Stimulated activated CD4-positive, alpha-beta T cell treated with anti-CD3 and anti-CD28 coated beads, Interleukin-2, amount 100 ng/mL, for 24 hours (primary cell): Measurements from ENCODE around the gene DRAM2.

ENCODE experiments used
- DNase-seq, 2 donors: peaks; one replicate each; pipeline ENCODE4 v3.0.0-alpha.2; 2020

Gene DRAM2

DNA sequence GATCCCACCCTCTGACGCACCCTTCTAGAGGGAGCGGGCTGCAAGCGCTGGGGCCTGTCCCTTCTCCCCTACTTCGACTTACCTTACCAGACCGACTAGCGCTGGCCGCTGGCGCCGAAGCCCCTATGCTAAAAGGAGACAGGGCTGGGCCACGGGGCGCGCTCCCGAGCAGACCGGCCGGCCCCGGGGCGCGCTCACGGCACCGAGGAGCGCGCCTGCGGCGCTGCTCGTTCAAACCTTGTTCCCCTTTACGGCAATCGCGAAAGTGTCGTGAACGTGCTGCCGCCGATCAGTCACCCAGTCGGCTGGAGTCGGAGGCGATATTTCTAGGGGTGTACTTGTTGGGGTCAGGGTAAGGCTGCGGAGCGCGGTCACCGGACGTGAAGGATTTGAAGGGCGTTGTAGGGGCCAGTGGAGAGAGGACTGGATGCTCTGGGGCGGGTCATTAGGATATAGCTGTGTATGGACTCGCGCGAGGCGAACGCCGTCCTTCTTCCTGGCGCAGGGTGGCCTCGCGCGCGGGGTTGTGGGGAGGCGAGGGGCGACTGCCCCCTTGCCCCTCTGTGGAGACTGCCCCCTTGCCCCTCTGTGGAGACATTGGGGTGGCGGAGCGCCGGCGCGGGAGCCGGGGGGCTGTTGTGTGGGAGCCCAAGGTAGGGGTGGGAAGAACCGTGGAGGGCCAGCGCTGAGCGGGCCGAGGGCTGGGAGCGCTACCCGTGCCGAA lies at the start of gene DRAM2, which contains the start of gene CEPT1:
TSS of gene DRAM2 (minus strand) at position 138 of the 724 bp plus-strand sequence. CDS start 8,539 bp downstream, outside the sequence.
TSS of gene CEPT1 (plus strand) at position 268 of the 724 bp plus-strand sequence. CDS start 7,492 bp downstream, outside the sequence.
- peak; percentile 93 to 96 for DNase-seq

DNA sequence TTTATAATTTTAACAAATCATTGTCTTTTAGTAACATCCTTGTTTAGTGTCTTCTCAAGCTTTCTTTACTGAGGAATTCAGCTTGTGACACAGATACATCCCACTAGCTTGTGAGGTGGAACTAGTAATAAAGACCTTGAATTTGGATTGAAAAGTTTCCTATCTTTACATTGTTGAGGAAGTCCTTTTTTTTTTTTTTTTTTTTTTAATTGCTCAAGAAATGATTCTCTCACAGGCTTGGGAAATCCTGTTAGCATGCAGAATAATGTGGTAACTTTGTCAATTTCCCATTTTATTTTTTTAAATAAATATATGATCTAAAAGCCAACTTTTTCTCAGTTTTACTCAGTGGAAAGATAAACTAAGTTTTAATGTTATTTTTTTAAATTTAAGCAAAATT lies 44.8 kb upstream of the DRAM2 start:
- DNase-seq = no peak

DNA sequence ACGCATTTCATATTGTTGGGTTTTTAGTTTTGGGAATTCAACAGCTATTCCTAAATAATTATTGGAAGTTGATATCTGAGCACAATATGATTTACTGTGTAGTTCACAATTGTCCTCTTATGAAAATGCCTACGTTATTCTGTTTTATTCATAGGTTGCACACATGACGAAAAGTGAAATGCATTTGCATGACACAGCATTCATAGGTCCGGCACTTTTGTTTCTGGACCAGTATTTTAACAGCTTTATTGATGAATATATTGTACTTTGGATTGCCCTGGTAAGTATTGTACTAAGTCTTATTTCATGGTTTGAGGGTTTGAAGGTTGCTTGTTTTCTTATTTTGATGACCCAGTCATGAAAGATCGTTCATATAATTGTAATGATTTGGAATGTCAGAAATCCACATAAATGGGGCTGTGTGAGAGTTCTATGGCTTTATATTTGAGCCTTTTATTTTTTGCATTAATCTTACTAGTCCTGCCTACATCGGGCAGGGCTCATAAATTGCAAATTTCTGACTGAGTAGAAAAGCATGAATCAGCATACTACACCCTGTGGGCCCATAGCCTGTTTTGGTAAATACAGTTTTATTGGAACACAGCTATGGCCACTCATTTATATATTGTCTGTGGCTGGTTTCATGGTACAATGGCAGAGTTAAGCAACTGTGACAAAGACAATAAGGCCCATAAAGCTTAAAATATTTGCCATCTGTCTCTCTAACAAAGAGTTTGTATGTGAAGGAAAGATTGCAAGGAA lies 43.6 kb upstream of the DRAM2 start:
- no peak for DNase-seq

DNA sequence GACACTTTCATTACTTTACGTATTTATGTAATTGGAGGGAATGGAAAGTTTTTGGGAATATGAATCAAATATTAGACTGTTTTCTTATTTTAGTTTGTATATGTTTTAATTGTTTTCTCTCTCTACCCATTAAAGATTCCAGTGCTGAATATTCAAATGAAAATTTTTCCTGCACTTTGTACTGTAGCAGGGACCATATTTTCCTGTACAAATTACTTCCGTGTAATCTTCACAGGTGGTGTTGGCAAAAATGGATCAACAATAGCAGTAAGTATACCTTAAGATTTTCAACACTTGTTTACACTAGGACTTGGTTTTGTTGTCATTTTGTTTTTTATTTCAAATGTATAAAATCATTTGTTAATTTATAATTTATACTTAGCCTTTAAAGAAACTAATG lies 42.2 kb upstream of the DRAM2 start:
- no peak for DNase-seq

DNA sequence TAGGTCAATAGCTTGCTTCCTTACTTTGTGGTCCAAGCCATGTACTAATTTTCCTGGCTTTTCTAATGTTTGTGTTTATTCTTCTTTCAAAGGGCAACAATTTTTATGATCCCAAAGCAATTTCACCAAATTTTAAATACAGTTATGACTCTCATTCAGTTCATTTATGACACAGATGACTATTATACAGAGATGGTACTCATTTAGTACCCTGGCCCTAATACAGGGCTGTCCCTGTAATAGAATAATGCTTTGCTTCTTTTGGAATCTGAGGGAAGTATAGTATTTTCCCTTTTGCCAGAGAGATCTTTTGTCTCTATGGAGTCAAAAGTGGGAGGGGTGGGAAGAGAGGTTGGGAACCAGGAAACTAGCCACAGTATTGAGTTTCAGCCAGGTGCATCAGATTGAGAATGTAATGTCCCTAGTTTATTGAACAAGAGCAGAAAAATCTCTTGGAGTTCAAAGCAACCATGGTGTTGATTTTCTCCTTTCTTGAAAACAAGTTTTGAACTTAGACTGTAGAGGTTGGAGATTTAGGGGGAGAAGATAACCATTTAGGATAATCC lies 40.2 kb upstream of the DRAM2 start:
- DNase-seq = no peak

DNA sequence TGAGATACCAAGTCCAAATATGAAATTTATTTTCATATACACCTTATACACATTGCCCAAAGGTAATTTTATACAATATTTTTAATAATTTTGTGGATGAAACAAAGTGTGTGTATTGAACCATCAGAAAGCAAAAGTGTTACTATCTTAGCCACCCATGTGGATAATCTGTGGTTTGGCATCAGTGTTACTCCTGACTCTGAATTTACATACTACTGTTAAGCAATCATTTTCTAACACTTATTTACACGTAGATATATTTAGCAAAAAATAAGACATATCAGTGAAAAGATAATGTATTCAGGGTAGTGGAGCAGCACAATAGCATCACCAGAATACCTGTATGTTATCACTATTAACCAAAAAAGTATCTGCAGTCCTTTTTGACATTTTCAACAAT lies 36.8 kb upstream of the DRAM2 start:
- no peak for DNase-seq

DNA sequence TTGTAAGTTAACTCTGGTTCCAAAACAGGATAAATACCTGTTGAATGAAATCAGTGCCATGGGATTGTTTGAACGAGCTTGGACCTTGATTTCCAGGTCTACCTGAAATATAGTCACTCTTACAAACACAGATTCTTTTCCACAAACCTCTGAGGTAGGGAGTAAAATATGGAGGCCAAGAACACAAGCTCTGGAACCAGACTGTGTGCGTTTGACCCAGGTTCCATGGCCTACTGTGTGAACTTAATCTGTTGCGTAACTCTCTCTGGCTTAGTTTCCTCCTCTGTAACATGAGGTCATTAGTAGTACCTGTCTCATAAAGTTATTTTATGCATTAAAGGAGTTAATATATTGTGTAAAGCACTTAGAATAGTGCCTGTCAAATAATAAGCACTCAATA lies 35.5 kb upstream of the DRAM2 start:
- DNase-seq = no peak

DNA sequence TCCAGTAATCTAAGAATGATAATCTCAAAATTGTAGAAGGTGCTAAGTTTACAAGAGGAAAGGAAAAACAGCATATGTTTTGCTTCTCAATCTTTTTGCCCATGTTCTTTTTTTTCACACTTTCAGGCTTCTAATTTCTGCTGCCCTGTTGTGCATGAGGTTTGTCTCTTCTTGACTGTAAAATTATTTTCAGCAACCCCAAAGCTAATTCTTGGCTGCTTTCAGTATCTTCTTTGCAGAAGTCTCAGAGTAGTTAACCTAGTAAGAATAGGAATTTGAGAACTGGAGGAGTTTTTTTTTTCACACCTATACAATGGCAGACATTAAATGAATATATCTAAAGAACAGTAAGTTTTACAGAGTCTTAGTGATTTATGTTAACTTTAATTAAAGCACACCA lies 34.2 kb upstream of the DRAM2 start:
- no peak for DNase-seq

DNA sequence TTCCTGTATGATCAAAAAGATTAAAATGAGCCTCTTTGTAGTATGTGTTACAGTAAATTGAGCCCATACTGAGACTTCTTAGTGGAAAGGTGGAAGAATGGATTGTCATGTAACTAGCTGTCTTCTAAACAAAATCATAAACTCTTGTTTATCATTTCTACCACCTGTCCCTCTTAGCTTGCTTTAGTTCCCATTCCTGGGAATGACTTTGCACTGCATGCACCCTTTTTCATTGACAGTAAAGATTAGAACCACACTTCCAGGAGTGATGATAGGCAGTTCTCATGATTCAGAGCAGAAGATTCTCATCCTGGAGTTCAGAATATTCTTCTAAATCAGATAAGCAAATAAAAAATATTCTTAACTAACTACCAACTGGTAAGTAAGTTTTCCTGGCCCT lies 32.6 kb upstream of the DRAM2 start:
- no peak for DNase-seq

DNA sequence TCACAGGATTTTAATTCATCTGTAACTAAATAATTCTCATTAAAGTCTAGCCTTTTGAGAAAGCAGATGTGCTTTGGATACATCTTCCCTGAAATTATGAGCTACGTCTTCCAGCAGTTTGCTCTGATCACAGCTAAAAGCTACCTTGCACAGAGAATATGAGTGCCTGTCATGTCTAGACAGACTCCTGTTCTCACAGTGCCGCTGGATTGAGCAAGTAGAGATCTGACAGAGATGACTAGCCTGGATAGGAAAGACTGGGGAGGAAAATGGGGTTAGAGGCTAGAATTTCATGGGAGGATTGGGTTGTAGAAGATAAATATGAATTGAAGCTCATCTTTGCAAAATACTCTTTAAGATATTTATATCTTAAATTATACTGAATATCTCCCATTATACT lies 24.3 kb upstream of the DRAM2 start:
- no peak for DNase-seq

DNA sequence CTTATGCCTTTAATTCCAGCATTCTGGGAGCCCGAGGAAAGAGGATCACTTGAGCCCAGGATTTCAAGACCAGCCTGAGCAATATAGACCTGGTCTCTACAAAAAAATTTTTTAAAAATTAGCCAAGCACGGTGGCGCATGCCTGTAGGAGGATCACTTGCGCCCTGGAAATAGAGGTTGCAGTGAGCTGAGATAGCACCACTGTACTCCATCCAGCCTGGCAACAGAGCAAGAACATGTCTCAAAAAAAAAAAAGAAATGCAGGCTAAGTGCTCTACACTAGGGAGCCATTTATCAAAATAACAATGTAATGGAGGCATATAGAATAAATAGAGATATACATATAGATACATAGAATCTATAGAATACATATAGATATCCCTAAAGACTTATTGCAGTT lies 23.5 kb upstream of the DRAM2 start:
- no peak for DNase-seq

DNA sequence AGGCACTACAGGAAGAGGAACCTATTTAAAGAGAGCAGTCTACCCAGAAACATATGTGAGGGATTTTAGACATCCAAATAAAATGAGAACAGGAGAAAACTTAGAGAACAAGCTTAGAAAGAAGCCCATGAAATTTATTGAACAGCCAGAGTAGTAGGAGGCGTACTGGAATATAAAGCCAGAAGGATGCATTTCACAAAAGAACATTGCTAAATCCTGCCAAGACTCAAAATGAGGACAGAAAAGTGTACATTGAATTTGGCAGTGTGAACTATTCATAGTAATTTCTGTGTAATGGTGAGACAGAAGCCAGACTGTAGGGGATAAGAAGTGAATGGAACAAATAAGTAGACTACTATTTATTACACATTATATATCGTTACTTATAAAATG lies 22.6 kb upstream of the DRAM2 start:
- DNase-seq = no peak

DNA sequence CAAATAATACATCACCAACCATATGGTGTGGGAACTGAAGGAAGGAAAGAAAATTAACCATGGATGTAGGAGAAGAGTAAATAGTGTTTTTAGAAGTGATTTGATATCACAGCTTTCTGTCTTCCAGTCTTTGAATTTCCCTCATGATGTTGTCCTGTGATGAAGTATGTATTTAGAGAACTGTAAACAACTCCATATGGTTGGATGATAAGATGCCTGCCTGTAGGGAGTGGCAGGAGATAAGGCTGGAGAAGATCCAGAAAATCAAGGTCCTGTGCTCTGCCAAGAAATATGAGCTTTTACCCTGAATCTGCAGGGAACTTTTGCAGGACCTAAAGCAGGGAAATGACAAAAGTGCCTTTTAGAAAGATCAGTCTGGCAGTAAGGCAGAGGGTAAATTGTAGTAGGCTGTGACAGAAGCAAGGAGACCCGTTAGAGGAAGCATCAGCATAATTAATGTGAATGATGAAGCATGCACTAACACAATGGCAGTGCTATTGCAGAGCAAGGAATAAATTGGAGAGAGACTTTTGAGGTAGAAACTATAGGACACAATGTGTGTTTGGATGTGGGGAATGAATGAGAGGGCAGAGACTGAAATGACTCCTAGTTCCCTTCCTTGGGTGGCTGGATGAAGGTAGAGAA lies 22.1 kb upstream of the DRAM2 start:
- no peak for DNase-seq

DNA sequence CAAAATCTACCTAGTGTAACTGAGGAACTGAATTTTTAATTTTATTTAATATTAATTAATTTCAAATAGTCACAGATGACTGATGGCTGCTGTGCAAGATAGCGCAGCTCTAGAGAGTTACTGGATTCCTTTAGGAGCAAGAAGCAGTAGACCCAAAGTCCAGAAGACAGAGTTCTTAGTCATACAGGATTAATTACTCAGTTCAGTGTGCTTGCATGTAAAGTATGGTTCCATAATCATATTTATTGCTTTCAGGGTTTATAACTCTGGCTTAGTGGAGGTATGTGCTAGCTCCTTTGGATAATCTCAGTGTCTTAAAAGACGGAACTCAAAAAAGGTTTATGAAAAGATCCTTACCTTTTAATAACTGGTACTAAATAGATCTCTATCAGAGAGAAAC lies 17.5 kb upstream of the DRAM2 start:
- DNase-seq = no peak

DNA sequence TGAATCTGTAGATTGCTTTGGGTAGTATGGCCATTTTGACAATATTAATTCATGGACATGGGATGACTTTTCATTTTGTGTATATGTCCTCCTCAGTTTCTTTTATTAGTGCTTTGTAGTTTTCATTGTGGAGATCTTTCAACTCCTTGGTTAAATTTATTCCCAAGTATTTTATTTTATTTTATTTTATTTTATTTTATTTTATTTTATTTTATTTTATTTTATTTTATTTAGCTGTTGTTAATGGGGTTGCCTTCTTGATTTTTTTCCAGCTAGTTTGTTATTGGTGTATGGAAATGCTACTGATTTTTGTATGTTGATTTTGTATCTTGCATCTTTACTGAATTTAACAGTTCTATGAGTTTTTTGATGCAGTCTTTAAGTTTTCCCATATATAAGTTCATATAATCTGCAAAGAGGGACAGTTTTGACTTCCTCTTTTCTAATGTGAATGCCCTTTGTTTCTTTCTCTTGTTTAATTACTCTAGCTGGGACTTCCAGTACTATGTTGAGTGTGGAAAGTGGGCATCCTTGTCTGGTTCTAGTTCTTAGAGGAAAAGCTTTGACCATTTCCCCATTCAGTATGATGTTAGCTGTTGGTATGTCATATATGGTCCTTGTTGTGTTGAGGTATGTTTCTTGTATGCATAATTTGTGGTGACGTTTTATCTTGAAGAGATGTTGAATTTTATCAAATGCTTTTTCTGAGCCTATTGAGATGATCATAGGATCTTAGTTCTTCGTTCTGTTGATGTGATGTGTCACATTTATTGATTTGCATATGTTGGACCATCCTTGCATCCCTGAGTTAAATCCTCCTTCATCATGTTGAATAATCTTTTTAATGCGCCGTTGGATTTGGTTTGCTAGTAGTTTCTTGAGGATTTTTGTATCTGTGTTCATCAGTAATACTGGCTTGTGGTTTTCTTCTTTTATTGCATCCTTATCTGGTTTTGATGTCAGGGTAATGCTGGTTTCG lies 14.4 kb upstream of the DRAM2 start:
- DNase-seq = no peak

DNA sequence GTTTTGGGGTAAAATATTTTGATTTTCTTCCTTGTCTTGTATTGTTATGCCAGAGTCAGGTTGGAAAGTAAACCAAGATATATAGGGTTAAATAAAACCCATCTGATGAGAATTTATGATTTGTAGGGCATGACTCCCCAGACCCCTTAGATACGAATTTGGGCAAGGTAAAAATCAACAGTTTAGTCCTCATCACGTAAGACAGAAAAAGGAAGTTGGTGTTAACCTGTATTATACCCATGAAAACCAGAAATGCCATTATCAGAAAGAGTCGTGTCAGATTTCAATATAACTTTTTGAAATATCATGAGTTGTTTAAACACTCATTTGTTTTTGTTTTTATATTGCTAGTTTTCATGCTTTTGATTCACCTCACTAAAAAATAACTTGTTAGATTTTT lies 11.9 kb upstream of the DRAM2 start:
- DNase-seq = no peak

DNA sequence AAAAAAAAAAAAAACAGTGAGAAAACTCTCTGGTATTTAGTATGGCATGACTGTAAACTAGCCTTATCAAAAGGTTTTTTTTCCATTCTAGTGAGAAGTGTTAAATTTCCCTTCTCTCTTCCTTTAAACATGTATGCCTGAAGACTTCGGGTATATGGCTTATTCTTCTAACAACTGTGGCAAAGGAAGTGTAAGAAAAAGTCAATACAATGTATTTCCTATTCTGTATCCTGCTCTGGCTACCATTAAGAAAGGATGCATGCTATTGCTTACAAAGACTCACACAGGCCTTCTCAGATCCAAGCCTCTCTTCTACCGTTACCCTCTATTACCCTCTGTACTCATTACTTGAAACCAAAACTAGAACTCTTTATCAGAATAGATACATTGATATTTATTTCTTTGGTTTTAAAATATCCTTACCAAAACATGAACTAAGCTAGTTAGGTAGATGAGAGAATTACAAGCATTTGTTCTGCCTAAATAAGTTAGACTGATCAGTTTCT lies 8.5 kb upstream of the DRAM2 start:
- DNase-seq = no peak

DNA sequence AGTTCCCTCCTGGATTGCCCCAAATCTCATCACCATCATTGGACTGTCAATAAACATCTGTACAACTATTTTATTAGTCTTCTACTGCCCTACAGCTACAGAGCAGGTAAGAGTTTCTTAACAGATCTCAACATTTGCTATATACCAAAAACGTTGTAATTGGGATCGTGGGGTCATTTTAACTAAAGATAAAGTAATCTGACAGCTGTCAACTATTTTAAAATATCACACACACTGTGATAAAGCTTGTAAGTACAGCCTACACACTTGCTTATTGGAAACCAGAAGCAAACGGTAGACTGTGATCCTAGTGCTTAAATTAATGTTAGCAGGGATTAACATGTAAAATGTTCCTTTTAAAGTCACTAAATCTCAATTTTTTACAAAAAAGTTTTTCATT lies 8.1 kb upstream of the DRAM2 start:
- DNase-seq = no peak

DNA sequence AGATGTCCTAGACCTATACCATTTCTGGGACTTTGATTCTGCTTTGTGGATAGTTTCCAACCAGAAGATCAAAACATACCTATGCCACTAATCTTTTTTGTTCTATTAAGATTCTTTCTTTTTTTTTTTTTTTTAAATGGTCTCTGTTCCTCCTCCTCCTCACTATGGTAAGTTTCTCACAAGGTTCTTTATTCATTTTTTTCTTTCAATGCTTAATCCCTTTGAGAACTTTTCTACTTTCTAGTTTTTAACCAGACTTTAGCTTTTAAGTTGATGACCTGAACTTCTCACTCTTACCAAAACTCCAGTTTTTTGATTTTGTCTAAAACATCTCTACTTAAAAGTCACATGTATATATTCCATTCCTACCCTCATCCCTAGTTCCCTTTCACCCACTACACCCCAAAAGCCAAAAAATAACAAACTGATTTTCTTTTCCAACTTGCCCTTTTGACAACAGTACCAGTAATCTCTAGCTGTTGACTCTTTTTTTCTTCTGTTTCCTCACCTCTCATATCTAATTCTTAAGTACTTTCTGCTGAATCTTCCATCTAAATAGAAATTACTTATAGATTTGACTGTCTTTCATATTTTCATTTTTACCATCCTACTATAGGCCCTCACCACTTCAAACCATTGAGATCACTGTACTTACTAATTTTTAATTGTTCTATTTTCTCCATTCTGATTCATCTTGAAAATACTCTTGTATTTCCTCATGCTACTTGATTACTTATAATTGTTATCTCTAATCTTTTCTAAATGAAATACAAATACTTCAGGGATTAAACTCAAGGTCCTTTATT lies 6.3 kb upstream of the DRAM2 start:
- DNase-seq = no peak

DNA sequence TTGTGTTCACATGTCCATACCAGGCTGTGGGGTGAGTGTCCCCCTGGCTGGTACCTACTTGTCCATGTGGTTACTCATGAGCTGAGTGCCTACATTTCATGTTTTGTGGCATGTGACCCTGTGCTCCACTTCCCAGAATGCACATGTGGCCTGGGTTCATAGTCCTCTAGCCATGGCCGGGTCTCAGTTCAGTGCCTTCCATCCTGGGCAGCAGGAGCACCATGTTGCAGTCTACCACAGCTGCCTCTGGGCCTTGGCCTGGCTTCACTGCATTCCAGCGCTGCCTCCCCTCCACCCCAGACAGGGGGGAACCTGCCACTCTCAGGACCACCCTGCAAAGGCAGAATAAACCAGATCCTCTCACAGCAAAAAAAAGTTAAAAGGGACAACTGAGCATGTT lies 5.6 kb upstream of the DRAM2 start:
- DNase-seq = no peak

DNA sequence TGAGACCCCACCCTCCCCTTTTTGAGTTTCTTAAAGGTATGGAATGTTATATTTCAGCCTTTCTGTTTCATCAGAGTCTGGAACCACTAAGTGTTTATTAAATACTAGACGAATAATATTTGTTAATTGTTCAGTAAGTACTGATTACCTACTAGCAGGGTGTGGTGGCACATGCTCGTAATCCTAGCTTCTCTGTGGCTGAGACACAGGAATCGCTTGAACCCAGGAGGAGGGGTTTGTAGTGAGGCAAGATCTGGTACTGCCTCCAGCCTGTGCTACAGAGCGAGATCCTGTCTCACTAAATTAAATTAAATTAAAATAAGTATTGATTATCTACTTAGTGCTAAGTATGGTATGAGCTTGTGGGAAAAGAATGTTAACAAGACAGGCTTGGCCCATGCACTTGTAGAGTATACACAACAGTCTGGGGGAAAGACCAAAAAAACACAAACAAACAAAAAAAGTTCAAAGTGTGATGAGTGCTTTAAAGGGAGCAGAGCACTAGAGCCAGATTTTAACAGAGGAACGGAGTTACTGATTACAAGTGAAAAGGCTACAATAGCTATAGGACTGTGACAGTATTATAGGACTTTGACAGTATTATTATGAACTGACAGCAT lies 2.6 kb upstream of the DRAM2 start:
- no peak for DNase-seq
